Muscle layer of colon (tissue), 2 donors: Measurements from ENCODE around the gene PIGQ.

ENCODE experiments used
- H3K27ac ChIP-seq: one replicate; pipeline ENCODE4 v1.7.0; 2013; ENCODE audit warnings: low read depth, mild to moderate bottlenecking, low read length, moderate library complexity
- H3K27me3 ChIP-seq, 2 donors: one replicate each; pipeline ENCODE4 v1.7.0; 2013; ENCODE audit warnings: low read length in 2 of 2, mild to moderate bottlenecking in 2 of 2; ENCODE audit not compliant: insufficient read depth in 2 of 2, control insufficient read depth in 1 of 2
- H3K36me3 ChIP-seq: one replicate; pipeline ENCODE4 v1.7.0; 2013; ENCODE audit warnings: mild to moderate bottlenecking, low read length; ENCODE audit not compliant: insufficient read depth
- H3K4me1 ChIP-seq: one replicate; pipeline ENCODE4 v1.7.0; 2013; ENCODE audit warnings: mild to moderate bottlenecking, low read length; ENCODE audit not compliant: insufficient read depth
- H3K4me3 ChIP-seq, 2 donors: one replicate each; pipeline ENCODE4 v1.7.0; 2013; ENCODE audit warnings: low read length in 2 of 2, low read depth in 1 of 2, mild to moderate bottlenecking in 1 of 2, moderate library complexity in 1 of 2
- H3K9ac ChIP-seq: one replicate; pipeline ENCODE4 v1.7.0; 2013; ENCODE audit warnings: low read length
- H3K9me3 ChIP-seq: one replicate; pipeline ENCODE4 v1.7.0; 2013; ENCODE audit warnings: mild to moderate bottlenecking, low read length
- donor health status: abdominal sarcoma.
- donor health status: Adenocarcinoma of cecum.

Gene PIGQ

GRCh38 chr16:626787-627453, 57.2 kb downstream of the PIGQ start:
- Histone ChIP-seq H3K4me3 (no peak overlapping the region), H3K27ac (no peak overlapping the region), H3K9ac (no peak overlapping the region), H3K4me1 (no peaks in the 10 kb centered on the region), H3K36me3 (no peaks in the 10 kb centered on the region), H3K9me3 (no peaks in the 10 kb centered on the region), H3K27me3 (peaks cover 0 to 7% of the 10 kb centered on the region in 2 donors)

- Histone ChIP-seq H3K27me3 (peaks cover 0 to 10% of the 10 kb centered on the region in 2 donors), H3K27ac (no peak overlapping the region), H3K9me3 (no peaks in the 10 kb centered on the region), H3K4me1 (no peaks in the 10 kb centered on the region), H3K9ac (no peak overlapping the region), H3K4me3 (no peak overlapping the region), H3K36me3 (no peaks in the 10 kb centered on the region)
Observed at GRCh38 chr16:627454-628239, 57.9 kb downstream of the PIGQ start.

GRCh38 chr16:628321-629061, 58.7 kb downstream of the PIGQ start:
- Histone ChIP-seq H3K4me1 (no peaks in the 10 kb centered on the region), H3K27me3 (peaks cover 0 to 10% of the 10 kb centered on the region in 2 donors), H3K36me3 (no peaks in the 10 kb centered on the region), H3K4me3 (no peak overlapping the region), H3K9ac (no peak overlapping the region), H3K27ac (no peak overlapping the region), H3K9me3 (no peaks in the 10 kb centered on the region)

GRCh38 chr16:629185-629832, 59.5 kb downstream of the PIGQ start:
- no peaks in the 10 kb centered on the region for H3K4me1 ChIP-seq
- peaks cover 7% of the 10 kb centered on the region for H3K36me3 ChIP-seq
- no peak overlapping the region for H3K9ac ChIP-seq
- no peak overlapping the region for H3K27ac ChIP-seq
- H3K9me3 ChIP-seq, result no peaks in the 10 kb centered on the region
- H3K4me3 ChIP-seq, result no peak overlapping the region
- H3K27me3 ChIP-seq, result peaks cover 0 to 10% of the 10 kb centered on the region in 2 donors

- Histone ChIP-seq H3K4me3 (no peak overlapping the region), H3K27me3 (peaks cover 0 to 10% of the 10 kb centered on the region in 2 donors), H3K4me1 (no peaks in the 10 kb centered on the region), H3K36me3 (peaks cover 9% of the 10 kb centered on the region), H3K9me3 (no peaks in the 10 kb centered on the region), H3K27ac (no peak overlapping the region), H3K9ac (no peak overlapping the region)
Observed at GRCh38 chr16:629833-630248, 60.1 kb downstream of the PIGQ start.

- H3K4me1 ChIP-seq, result peaks cover 5% of the 10 kb centered on the region
- H3K36me3 ChIP-seq, result peaks cover 9% of the 10 kb centered on the region
- no peak overlapping the region for H3K4me3 ChIP-seq
- H3K27ac ChIP-seq, result no peak overlapping the region
- H3K27me3 ChIP-seq, result peaks cover 0 to 10% of the 10 kb centered on the region in 2 donors
- H3K9ac ChIP-seq, result no peak overlapping the region
- H3K9me3 ChIP-seq, result no peaks in the 10 kb centered on the region
Observed at GRCh38 chr16:630249-630814, 60.6 kb downstream of the PIGQ start.

GRCh38 chr16:630815-631405, 61.1 kb downstream of the PIGQ start, which contains the start of gene WFIKKN1:
WFIKKN1 (plus strand) TSS chr16:630985; CDS start chr16:631254, 269 bp downstream.
- no peak within 1 kb of the TSS for H3K9ac ChIP-seq
- no peaks in the 10 kb centered on the region for H3K9me3 ChIP-seq
- peaks cover 0 to 10% of the 10 kb centered on the region in 2 donors for H3K27me3 ChIP-seq
- no peak within 1 kb of the TSS for H3K4me3 ChIP-seq
- peaks cover 8% of the 10 kb centered on the region for H3K4me1 ChIP-seq
- H3K36me3 ChIP-seq, result peaks cover 9% of the 10 kb centered on the region
- H3K27ac ChIP-seq, result no peak within 1 kb of the TSS

- H3K36me3 ChIP-seq, result peaks cover 9% of the 10 kb centered on the region
- H3K27ac ChIP-seq, result no peak overlapping the region
- H3K27me3 ChIP-seq, result peaks cover 0 to 10% of the 10 kb centered on the region in 2 donors
- no peak overlapping the region for H3K4me3 ChIP-seq
- H3K9me3 ChIP-seq, result no peaks in the 10 kb centered on the region
- H3K9ac ChIP-seq, result no peak overlapping the region
- H3K4me1 ChIP-seq, result peaks cover 8% of the 10 kb centered on the region
Observed at GRCh38 chr16:631808-632358, 62.1 kb downstream of the PIGQ start.

GRCh38 chr16:632486-633335, 62.9 kb downstream of the PIGQ start:
- Histone ChIP-seq H3K9me3 (no peaks in the 10 kb centered on the region), H3K4me1 (peaks cover 8% of the 10 kb centered on the region), H3K4me3 (no peak overlapping the region), H3K27ac (no peak overlapping the region), H3K9ac (no peak overlapping the region), H3K27me3 (peaks cover 0 to 10% of the 10 kb centered on the region in 2 donors), H3K36me3 (peaks cover 9% of the 10 kb centered on the region)
